Measurements from ENCODE around the gene RFWD3. TPM values are rescaled to one million over a fixed set of nuclear protein-coding genes. Genes with fewer than 3 reads are reported as not detected.

Gene RFWD3
- total RNA-seq, 1 donor from 2014 or later, result 84.8 TPM

DNA sequence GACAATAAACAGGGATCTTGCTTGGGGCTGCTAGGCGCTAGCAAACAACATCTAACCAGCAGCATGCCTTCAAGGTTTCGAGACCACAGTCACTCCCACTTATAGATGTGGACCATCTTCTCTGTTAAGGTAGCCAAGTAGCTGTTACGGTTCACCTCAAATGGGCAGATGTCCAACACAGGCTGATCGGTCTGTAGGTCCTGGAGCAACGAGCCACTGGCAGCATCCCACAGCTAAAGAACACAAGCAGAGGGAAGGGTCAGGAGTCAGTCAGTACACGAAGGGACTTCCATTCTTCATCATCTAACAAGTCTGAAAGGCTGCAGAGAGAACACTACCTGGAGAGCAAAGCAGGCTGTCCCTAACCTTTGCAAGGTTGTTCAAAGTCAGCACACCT, 42.8 kb downstream of the RFWD3 start:
- intact Hi-C loops (cut with micrococcal nuclease), result loop anchor here (1.0 to 5.0 kb wide), 3 partner anchors 17 to 157 kb away; partner anchors contain the start of gene GLG1

DNA sequence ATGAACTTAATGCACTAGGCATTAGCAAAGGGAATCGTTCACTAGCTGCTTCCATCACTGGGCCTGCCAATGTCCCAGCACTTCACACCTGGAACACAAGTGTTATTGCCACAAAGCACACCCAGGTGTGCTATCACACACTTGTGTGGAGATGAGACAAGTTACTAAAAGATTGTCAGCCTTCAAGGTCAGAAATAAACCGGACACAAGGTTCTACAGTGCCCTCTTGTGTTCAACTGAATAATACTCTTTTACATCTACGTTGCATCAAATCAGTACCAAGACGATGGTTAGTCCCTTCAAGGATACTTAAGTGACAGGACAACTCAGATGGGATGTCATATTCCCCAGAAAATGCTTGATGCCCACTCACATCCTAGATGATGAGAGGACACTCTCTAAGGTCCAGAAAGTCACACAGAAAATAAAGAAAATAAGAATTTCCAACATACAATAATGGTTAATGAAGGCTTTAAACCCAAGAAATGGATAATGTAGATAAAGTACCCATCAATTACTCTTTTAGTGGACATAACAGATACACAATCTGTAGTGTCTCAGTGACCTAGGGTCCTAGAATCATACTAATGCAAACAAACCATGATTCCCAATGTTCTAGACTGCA, 43.4 kb downstream of the RFWD3 start:
- intact Hi-C loops (cut with micrococcal nuclease), result loop anchor here (1.0 to 5.0 kb wide), 3 partner anchors 16 to 157 kb away; partner anchors contain the start of gene GLG1

- intact Hi-C loops (cut with micrococcal nuclease), result loop anchor here (2.0 to 5.0 kb wide), 2 partner anchors 120 to 155 kb away; no protein-coding TSS in a partner anchor
Observed at GRCh38 chr16:74622005-74622404, 44.7 kb downstream of the RFWD3 start.

DNA sequence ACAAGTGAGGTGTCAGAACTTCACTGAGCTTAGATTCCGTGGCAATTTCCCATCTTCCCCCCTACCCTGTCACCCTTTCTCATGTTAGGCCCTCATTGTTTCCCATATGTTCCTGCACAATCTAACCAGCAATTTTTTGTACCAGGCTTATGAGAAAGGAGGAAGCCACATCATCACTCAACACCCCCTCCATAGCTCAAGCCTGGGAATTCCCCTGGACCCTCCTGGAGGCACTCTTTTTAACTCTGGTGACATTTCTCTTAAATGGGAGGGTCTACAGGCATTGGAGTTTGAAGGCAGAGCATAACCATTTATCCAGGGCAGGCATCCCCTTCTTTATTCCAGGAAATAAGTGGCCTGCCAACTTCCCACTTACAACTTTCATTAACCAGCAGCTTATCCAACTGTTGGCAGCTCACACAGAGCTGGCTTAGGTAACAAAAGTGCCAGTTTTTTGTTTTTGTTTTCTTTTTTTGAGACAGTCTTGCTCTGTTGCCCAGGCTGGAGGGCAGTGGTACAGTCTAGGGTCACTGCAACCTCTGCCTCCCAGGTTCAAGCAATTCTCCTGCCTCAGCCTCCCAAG, 49.4 kb downstream of the RFWD3 start:
- intact Hi-C loops (cut with micrococcal nuclease), result no loop called here

DNA sequence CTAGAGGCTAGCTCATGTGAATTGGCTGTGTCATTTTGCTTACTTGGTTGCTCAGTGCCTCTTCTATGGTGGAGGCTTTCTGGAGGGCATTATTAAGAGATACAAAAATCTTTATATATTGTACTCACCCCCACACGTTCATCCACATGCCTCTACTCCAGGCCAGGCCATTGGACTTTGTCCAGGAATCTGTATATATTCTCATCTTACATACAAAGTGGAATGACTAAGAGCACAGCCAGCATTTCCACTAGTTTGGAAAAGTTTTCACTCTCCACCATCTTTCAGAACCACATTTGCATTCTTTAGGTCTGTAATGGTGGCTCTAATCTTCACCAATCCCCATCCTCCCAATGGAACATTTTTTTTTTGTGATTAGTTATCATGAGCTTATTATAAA, 55.0 kb downstream of the RFWD3 start:
- intact Hi-C loops (cut with micrococcal nuclease), result no loop called here

GRCh38 chr16:74608944-74609343, 57.7 kb downstream of the RFWD3 start:
- intact Hi-C loops (cut with micrococcal nuclease), result loop anchor here (1.0 to 5.0 kb wide), 8 partner anchors 8 to 1038 kb away; partner anchors contain the start of genes KARS1, PSMD7, TERF2IP and ZFP1

- intact Hi-C loops (cut with micrococcal nuclease), result loop anchor here (5.0 kb wide), 6 partner anchors 41 to 1039 kb away; partner anchors contain the start of genes KARS1, PSMD7, TERF2IP and ZFP1
Observed at GRCh38 chr16:74608381-74608780, 58.3 kb downstream of the RFWD3 start.

- intact Hi-C loops (cut with micrococcal nuclease), result loop anchor here (1.0 to 5.0 kb wide), 14 partner anchors 15 to 1039 kb away; partner anchors contain the start of genes ADAT1, CFDP1, GABARAPL2 and KARS1
Observed at GRCh38 chr16:74607962-74608356, 58.7 kb downstream of the RFWD3 start.

DNA sequence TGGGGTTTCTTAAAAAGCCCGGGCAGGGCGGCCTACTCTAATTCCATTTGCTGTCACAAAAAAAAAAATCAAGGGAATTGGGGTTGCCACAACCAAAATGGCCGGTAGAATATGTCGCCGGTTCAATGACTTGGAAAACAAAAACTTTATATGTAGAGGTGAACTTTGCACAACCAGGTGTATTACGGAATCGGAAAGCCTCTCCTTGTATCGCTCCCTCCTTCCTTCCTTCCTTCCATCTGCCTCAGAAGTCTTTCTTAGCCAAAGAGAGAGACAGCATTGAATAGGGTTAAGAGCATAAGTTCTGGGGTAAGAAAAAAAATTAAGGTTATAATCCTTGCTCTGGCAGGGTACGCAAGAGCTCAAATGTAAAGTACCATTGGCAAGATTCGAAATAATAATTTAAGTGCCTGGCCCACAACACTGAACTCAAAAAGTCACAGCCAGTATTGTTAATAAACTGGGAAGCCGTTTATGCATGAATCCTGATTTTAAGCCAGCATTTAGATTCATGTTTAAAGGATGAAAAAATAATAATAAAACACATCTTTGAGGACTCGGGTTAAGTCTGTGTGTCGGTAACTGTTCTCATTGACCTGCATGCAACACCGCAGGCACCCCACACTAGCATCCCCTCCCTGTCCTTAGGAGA, 59.2 kb downstream of the RFWD3 start:
- intact Hi-C loops (cut with micrococcal nuclease), result loop anchor here (1.0 to 5.0 kb wide), 14 partner anchors 16 to 1040 kb away; partner anchors contain the start of genes ADAT1, CFDP1, GABARAPL2 and KARS1

DNA sequence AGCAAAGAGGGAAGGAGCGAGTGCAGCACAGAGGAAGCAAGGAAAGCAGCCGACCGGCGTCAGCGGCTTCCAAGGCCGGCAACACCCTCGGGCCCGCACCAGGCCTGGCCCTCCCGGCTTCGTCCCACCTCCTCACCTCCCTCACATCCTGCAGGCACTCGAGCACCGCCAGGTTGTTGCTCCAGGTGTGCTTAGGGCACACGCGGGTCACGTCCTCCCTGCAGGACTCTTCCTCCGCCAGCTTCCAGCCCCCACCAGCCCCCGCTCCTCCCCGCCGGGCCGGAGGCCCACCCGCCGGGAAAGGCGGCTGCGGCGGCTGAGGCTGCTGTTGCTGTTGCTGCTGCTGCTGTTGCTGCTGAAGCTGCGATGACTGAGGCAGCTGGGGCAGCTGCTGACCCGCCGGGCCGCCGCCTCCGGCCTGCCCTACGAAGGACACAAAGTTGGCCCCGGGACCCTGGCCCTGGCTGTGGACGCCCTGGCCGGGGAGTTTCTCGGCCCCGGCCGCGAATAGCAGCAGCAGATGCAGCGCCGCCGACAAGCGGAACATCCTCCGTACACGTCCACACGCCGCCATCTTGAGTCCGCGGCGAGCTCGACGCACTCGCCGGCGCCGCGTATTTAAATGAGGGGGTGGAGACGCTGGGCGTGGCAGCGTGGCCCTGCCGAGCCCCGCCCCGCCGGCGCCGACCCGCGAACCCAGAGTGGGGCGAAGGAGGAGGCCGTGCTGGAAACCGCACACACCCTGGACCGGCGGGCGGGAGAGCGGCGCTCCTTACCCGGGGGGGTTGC, 60.0 kb downstream of the RFWD3 start, which contains the start of gene GLG1:
Gene GLG1 (minus strand): TSS at position 594 of the 789 bp plus-strand sequence. CDS start 20 bp downstream, at position 574.
- intact Hi-C loops (cut with micrococcal nuclease), result loop anchor here (1.0 to 5.0 kb wide), 14 partner anchors 17 to 1041 kb away; partner anchors contain the start of genes ADAT1, CFDP1, GABARAPL2 and KARS1

GRCh38 chr16:74605746-74606520, 60.7 kb downstream of the RFWD3 start:
- intact Hi-C loops (cut with micrococcal nuclease), result loop anchor here (1.0 to 5.0 kb wide), 11 partner anchors 28 to 1041 kb away; partner anchors contain the start of genes ADAT1, CFDP1, KARS1 and MLKL

DNA sequence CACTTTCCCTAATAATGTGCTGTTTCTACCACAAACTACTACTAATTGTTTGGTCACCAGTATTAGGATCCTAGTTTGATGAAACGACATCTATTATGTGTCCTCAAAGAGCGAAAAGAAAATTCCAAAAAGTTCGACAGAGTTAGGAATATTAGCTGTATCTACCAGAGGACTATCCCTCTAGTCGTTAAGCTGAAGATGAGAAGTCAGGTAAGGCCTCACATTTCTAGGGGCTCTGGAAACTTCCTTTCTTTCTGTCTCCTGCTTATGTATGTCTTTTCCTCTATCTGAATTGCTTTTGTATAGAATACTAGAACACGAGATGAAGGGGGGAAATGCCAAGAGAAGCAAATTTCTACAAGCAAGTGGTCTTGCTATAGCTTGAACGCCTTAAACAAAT, 61.3 kb downstream of the RFWD3 start:
- intact Hi-C loops (cut with micrococcal nuclease), result loop anchor here (1.0 to 5.0 kb wide), 7 partner anchors 27 to 1042 kb away; partner anchors contain the start of genes KARS1, PSMD7, TERF2IP and ZFP1

GRCh38 chr16:74603848-74604247, 62.8 kb downstream of the RFWD3 start:
- intact Hi-C loops (cut with micrococcal nuclease), result no loop called here

DNA sequence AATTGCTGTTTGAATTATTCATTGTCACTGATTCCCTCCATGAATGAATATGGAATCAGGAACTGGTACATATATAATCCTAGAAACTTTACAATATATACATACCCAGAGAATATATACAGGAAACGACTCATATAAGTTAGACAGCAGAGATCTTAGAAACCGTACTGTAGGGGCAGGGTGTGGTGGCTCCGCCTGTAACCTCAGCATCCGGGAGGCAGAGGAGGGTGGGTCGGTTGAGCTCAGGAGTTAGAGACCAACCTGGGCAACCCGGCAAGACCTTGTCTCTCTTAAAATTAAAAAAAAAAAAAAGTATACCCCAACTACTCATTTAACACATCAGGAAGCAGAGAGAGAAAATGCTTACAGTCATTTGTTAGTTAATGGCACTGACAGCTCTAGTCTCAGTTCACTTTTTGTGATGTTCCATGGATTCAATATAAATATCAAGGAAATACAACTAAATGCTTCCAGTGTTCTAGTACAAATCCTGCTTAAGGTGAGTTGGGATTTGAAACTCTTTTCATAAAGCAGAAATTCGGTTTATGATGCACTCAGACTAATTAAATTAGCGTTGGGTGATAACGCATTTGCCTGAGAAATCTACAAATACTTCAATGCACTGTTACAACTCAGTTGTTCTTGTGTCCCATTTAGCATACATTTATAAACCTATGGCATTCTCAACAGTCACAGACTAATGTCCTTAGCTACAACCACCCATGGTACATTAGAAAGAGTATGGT, 65.4 kb downstream of the RFWD3 start:
- intact Hi-C loops (cut with micrococcal nuclease), result loop anchor here (1.0 kb wide), 2 partner anchors 8 to 23 kb away; no protein-coding TSS in a partner anchor

GRCh38 chr16:74596586-74596985, 70.1 kb downstream of the RFWD3 start:
- intact Hi-C loops (cut with micrococcal nuclease), result no loop called here

- intact Hi-C loops (cut with micrococcal nuclease), result no loop called here
Observed at GRCh38 chr16:74592847-74593246, 73.8 kb downstream of the RFWD3 start.

DNA sequence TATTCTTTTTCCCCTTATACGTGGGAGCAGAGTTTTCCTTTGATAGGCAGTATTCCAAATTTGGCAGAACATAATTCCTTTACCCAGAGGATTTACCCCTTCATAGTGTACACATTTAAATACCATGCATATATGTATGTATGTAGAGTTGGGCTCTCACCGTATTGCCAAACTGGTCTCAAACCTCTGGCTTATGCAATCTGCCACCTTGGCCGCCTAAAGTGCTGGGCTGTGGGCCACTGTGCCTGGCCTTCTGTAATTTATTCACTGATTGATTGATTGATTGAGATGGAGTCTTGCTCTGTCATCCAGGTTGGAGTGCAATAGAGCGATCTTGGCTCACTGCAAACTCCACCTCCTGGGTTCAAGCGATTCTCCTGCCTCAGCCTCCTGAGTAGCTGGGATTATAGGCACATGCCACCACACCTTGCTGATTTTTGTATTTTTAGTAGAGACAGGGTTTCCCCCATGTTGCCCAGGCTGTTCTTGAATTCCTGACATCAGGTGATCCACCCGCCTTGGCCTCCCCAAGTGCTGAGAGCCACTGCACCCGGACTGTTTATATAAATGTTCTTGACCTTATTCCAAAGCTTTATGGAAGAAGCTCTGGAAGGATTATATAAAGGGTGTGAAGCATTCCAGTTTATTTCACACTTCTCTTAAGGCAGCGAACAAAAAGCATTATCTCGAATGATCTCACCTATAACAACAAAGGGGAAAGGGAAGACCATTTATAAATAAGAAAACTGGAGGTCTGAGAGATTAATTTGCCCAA, 74.6 kb downstream of the RFWD3 start:
- intact Hi-C loops (cut with micrococcal nuclease), result no loop called here

DNA sequence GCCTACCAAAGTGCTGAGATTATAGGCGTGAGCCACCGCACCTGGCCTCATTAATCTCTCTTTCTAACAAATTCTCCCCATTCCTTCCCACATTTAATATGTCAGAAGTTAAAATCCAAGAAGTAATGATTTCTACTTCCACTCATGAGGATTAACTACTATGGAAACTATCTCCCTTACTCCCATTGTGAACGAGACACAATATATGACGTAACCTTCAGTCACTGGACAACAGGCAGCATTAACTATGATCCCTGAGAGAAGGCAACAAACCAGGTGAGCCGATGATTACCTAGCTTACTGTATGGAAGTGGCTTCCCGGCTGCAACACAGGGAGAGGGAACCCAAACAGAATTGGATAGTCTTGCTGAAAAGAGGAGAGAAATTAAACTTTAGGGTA, 79.7 kb downstream of the RFWD3 start:
- intact Hi-C loops (cut with micrococcal nuclease), result no loop called here

All from T-helper 1 cell treated with Interleukin-12 subunit alpha and Interleukin-12 subunit beta and Interleukin-4 antibody, amounts not matched to agents 30 ng/mL and 1 ng/mL, for 36 hours (primary cell).